Right lobe of liver (tissue), 6 donors: Measurements from ENCODE around the gene ITM2C. TPM values are rescaled to one million over a fixed set of nuclear protein-coding genes. Genes with fewer than 3 reads are reported as not detected.
A peak's percentile ranks its signal among the peaks of the same experiment; 100 is the strongest.

Experiments
- ATAC-seq, 4 donors: fragments of 200-7000 bp; cut with Tn5 transposase; one replicate each; pipeline ENCODE4 v1.9.1; 2020; ENCODE audit warnings: mild to moderate bottlenecking in 4 of 4, moderate library complexity in 4 of 4
- DNase-seq, 3 donors: peaks; one replicate each; pipeline ENCODE4 v3.0.0-alpha.2; 2020
- H3K27ac ChIP-seq, 3 donors: fragments of 200-600 bp; one replicate each; pipeline ENCODE4 v1.8.0; 2022
- H3K27me3 ChIP-seq, 2 donors: fragments of 200-600 bp; one replicate each; pipeline ENCODE4 v1.8.0; 2022
- H3K36me3 ChIP-seq, 4 donors: fragments of 200-600 bp; sonication (generic) in 1 of 4; one replicate each; pipeline versions ENCODE4 v1.5.1 to v1.8.0; 2017 to 2022; ENCODE audit warnings: control low read depth in 1 of 4
- H3K4me1 ChIP-seq, 4 donors: fragments of 200-600 bp; sonication (generic) in 1 of 4; one replicate each; pipeline versions ENCODE4 v1.5.1 to v1.8.0; 2017 to 2022; ENCODE audit warnings: control low read depth in 1 of 4
- H3K4me3 ChIP-seq, 3 donors: fragments of 200-600 bp; one replicate each; pipeline ENCODE4 v1.8.0; 2022
- H3K9me3 ChIP-seq, 4 donors: fragments of 200-600 bp; sonication (generic) in 1 of 4; one replicate each; pipeline versions ENCODE4 v1.5.1 to v1.8.0; 2017 to 2022; ENCODE audit warnings: control low read depth in 1 of 4
- POLR2A ChIP-seq: fragments of 450-650 bp; IDR thresholded peaks from one replicate; pipeline ENCODE4 v1.6.1; 2017; ENCODE audit warnings: antibody characterized with exemption, mild to moderate bottlenecking
- WGBS: methylation state at CpG from one replicate; pipeline ENCODE4 v1.1.6; 2018; ENCODE audit warnings: low coverage, low lambda C conversion rate; ENCODE audit not compliant: insufficient coverage; ENCODE audit errors: missing lambda C conversion rate; 5-methylcytosine and 5-hydroxymethylcytosine counted together
- intact Hi-C, 2 donors: fragments of 100-400 bp; cut with DNase I; formaldehyde crosslinking; loops; one replicate each; pipeline versions ENCODE4 v1.11.2 to v1.14.1; 2022
- total RNA-seq, 6 experiments: library from RNA; depleted of rRNA in 2 of 6; stranded (reverse); fragments of >200 nt in 2 of 6; fragmentation: NEBNext Ultra II Directional in 3 of 6; extraction: Animal tissue kit (Norgen Biotek cat#: 25700) in 3 of 6; gene quantifications; one replicate each; pipeline versions ENCODE4 v1.1.0 to v1.2.4, GENCODE V29; 2016 to 2023
- TF ChIP-seq, protein P1 (sequence below), 4 donors: fragments of 200-600 bp in 3 of 4; fragments of 450-650 bp in 1 of 4; IDR thresholded peaks; one replicate each; pipeline versions ENCODE4 v1.5.1 to v1.8.0; 2016 to 2022; ENCODE audit warnings: antibody characterized with exemption in 4 of 4, mild to moderate bottlenecking in 2 of 4
- donor health status: DM: no; HTN: yes; CAD: no.
- donor health status: DM: no; HTN: no; CAD: no.
- donor health status: DM: no; HTN: no; CAD: no.
- donor health status: DM: no; HTN: yes; CAD: no.
- donor health status: DM: no; HTN: yes; CAD: no.

ITM2C gene
- total RNA-seq, 6 experiments from 2014 or later: 11.1 to 26.9 (median 24.2) TPM

DNA sequence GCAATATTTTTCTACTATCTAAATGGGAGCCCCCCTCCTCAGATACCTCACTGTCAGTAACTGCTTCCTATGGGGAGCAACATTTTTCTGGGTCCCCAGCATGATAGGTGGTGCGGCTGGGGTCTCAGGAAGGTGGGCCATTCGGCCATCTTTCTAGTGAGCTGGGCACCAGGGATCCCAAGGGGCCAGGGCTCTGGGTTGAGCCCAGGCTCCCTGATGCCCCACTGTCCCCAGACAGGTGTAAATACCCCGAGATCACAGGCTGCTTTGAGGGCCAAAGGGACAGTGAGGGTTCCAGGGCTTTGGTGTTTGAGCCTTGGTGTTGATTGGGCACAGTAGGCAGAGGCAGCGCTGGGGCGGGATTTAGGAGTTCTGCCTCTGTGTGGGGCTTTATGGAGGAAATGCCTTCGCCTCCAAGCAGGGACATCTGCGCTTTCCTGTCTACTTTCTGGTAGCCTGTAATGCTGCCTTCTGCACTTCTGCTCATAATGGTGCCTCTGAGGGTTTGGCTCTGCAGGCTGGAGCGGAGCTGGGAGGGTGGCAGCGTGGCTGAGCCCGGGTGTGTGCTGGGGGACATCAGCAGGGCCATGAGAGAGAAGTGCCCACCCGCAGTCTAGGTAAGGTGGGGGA, 5.3 kb downstream of the ITM2C start:
- H3K36me3 ChIP-seq: no peaks in the 10 kb centered on the region
- H3K4me1 ChIP-seq: no peaks in the 10 kb centered on the region
- H3K27me3 ChIP-seq: no peaks in the 10 kb centered on the region
- H3K9me3 ChIP-seq: no peaks in the 10 kb centered on the region
- intact Hi-C loops: no loop called here
- no peak for TF ChIP-seq POLR2A
- TF ChIP-seq, protein P1, sequence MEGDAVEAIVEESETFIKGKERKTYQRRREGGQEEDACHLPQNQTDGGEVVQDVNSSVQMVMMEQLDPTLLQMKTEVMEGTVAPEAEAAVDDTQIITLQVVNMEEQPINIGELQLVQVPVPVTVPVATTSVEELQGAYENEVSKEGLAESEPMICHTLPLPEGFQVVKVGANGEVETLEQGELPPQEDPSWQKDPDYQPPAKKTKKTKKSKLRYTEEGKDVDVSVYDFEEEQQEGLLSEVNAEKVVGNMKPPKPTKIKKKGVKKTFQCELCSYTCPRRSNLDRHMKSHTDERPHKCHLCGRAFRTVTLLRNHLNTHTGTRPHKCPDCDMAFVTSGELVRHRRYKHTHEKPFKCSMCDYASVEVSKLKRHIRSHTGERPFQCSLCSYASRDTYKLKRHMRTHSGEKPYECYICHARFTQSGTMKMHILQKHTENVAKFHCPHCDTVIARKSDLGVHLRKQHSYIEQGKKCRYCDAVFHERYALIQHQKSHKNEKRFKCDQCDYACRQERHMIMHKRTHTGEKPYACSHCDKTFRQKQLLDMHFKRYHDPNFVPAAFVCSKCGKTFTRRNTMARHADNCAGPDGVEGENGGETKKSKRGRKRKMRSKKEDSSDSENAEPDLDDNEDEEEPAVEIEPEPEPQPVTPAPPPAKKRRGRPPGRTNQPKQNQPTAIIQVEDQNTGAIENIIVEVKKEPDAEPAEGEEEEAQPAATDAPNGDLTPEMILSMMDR (IDR thresholded peaks at IDR 0.05): no peak
- H3K27ac ChIP-seq: no peak overlapping the region
- 100% methylated on average over 2 of the region's 11 CpGs for WGBS
- H3K4me3 ChIP-seq: no peak overlapping the region
- peak in 1 of 3 donors; percentile 29 for DNase-seq
- no peak for ATAC-seq

DNA sequence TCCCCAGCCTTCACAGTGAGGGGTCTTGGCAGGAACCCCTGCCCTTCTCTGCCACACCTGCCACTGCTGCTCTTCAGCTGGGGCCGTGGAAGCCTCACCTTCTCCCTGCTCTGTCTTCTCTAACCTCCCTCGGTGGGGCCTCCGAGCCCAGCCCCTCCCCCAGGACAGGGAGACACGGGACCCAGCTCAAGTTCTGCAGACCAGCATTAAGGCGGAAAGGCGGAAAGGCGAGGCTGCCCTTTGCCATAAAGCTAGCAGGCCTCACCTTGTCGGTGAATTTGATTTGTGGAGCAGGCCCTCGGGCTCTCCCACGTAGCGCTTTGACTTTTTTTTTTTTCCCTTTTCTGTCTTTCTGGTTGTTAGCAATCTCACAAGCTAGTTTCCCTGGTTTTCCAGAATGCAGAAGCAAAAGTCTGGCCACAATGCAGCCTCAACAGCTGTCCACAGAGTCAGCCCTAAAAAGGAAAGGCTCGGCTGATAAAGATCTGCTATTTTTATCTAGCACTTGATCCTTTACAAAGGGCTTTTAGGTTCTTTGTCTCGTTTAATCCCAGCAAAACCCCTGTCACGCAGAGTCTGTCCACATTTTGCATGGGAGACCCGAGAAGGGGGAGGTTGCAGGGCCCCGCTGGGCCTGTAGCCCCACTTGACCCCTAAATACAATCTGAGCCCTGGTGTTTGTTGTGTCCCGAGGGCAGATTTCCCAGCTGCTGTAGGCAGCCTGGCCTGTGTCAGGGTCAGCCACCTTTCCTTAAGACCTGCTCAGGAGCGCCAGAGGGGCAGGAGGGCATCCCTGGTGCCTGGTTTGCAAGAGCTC, 6.0 kb downstream of the ITM2C start:
- no peaks in the 10 kb centered on the region for H3K27me3 ChIP-seq
- H3K27ac ChIP-seq: no peak overlapping the region
- ATAC-seq: no peak
- intact Hi-C loops: no loop called here
- H3K4me3 ChIP-seq: no peak overlapping the region
- 57% methylated on average over 8 of the region's 18 CpGs for WGBS
- TF ChIP-seq POLR2A: no peak
- TF ChIP-seq, protein P1 (IDR thresholded peaks at IDR 0.05): no peak
- no peaks in the 10 kb centered on the region for H3K4me1 ChIP-seq
- H3K36me3 ChIP-seq: no peaks in the 10 kb centered on the region
- peak in 1 of 3 donors; percentile 39 for DNase-seq
- H3K9me3 ChIP-seq: no peaks in the 10 kb centered on the region

DNA sequence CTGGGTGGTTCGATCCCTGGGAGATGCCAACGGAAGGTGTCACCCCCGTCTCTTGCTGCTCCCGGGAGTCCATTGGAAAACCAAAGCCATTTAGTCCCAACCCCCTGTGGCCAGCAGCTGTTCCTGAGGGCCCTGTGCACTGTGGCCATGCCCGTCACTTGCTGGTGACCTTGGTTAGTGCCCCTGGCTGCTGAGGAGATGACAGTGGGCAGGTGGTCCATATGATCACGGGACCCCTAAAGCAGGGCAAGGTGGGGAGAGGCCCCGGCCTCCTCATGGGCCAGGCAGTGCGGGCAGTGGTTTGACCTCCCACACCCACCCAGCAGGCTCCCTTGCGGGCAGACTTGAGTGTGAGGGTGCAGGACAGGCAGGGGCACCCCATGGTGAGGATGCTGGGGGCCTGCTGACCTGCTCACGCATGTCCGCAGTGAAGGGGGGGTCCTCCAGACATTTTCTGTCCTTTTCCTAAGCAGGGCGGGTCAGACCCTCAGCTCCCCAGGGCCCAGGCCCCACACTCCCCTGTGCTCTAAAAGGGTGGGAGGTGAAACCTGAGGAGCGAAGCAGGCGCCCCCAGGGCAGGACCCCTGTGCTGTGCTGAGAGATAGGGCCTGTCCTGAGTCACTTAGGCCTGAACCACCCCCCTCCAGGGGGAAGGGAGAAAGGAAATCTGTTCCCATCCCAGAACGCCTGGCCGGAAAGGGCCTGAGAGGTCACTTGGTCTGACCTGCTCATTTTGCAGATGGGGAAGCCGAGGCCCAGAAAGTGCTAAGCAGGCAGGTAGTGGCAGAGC, 6.8 kb downstream of the ITM2C start:
- peak in 2 of 3 donors; percentile 36 to 42 for DNase-seq
- Histone ChIP-seq H3K27ac (no peak overlapping the region), H3K9me3 (no peaks in the 10 kb centered on the region), H3K4me1 (no peaks in the 10 kb centered on the region), H3K27me3 (no peaks in the 10 kb centered on the region), H3K36me3 (no peaks in the 10 kb centered on the region), H3K4me3 (no peak overlapping the region)
- WGBS: 20% methylated on average over 1 of the region's 17 CpGs
- intact Hi-C loops: no loop called here
- ATAC-seq: no peak
- TF ChIP-seq, protein P1 (IDR thresholded peaks at IDR 0.05): no peak
- no peak for TF ChIP-seq POLR2A

DNA sequence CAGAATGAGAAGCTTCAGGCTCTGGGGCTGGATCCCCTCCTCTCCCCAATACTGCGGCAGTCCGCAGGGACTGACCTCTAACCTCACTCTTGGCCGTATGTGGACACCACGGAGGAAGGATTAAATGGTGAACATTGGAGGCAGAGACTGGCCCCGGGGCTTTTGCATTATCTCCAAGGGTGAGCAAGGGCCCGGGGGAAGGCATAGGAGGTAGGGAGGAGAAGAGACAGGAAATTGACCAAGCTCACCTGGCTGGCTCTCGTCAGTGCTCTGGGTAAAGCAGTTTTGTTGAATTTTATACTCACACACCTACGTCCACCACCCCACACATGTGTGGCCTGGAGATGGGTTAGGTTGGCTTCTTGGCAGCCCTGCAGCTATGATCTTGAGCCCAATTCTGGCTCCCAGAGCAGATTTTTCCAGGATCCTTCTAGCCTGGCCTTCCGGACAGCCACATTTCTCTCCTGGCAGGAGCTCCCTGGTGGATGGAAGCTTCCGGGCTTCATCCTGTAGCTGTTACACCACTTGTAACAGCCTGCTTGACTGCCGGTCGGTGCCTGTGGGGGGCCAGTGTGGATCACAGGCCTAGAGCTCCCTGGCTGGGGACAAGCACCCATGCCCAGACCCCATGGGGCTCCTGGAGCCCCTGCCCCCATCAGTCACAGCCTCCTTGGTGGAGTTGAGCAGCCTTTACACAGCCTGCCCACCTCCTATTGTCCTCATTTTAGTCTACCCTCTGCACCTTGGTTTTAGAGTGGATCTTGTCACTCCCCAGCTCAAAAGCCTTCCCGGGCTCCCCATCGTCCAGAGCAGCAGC, 7.6 kb downstream of the ITM2C start:
- H3K36me3 ChIP-seq: no peaks in the 10 kb centered on the region
- ATAC-seq (no peak), DNase-seq (peak in 1 of 3 donors; percentile 46)
- no peaks in the 10 kb centered on the region for H3K27me3 ChIP-seq
- H3K4me3 ChIP-seq: no peak overlapping the region
- no peaks in the 10 kb centered on the region for H3K9me3 ChIP-seq
- no peak overlapping the region for H3K27ac ChIP-seq
- H3K4me1 ChIP-seq: no peaks in the 10 kb centered on the region
- TF ChIP-seq, protein P1 (IDR thresholded peaks at IDR 0.05): no peak
- TF ChIP-seq POLR2A: no peak
- 82% methylated on average over 4 of the region's 14 CpGs for WGBS
- intact Hi-C loops: no loop called here
